ENCODE data around the gene EBF3.

- TF ChIP-seq CTCF (IDR thresholded peaks at IDR 0.05) (no peak), EZH2 (IDR thresholded peaks at IDR 0.05) (no peak)
Measured at GRCh38 chr10:129914153-129914855, 49.8 kb downstream of the EBF3 start.
